HG03521 (cell line): ENCODE results near the gene VPS13D.
"Not testable (repeated sequence)": the region's sequence is repeated elsewhere in the genome, so short reads cannot be mapped to it uniquely, and the experiment has no call there.

Source experiments
- ATAC-seq: cut with Tn5 transposase; IDR thresholded peaks from one replicate; pipeline ENCODE4 v1.9.1; 2021; ENCODE audit warnings: mild to moderate bottlenecking, moderate library complexity; ENCODE audit not compliant: unreplicated experiment

VPS13D gene

DNA sequence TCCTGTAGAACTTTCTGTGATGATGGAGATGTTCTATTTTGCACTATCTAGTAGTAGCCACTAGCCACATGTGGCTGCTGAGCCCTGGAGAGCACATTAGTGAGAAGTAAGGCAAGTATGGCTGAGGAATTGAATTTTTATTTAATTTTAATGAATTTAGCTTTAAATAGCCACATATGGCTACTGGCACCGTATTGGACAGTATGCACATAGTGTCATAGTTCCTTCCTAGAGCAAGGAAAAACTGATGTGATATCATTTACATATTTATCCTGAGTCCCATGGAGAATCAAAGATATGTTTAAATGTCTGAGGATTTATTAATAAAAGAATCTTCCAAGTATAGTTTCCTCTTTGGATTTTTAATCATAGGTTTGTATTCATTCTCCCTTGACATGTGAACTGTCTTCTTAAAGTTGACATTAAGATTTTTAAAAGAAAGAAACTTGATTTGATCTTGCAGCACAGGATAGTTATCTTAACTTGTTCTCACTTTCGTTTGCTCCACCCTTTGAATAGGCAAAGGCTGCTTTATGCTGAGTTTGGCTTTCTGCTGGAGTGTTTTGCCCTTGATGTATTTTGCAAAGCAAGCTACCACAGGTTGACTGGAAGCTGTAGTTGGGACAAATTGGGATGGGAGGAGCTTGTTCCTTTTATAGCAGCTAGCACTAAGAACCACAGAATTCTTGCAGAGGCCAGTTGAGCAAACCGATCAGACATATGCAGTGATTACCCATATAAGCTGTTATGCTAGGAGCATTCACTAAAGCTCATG lies 129.7 kb downstream of the VPS13D start:
- no peak for ATAC-seq

DNA sequence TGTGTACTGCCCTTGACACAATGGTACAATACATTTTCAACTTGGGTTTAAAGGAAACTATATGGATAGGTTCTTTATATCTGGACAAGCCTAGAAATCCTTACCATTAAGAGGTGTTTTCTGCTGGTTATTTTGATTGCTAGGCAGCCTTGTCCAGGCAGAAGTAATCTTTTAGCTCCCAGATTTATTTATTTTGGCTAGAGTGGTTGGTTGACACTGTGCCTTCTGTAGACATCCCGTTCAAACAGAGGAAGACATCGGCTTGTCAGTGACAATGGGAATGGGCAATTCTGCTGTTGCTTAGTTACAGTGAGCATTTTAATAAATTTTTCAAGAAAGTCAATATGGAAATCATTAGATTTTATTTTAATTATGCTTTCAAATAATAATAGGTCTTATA lies 138.8 kb downstream of the VPS13D start:
- ATAC-seq = no peak

DNA sequence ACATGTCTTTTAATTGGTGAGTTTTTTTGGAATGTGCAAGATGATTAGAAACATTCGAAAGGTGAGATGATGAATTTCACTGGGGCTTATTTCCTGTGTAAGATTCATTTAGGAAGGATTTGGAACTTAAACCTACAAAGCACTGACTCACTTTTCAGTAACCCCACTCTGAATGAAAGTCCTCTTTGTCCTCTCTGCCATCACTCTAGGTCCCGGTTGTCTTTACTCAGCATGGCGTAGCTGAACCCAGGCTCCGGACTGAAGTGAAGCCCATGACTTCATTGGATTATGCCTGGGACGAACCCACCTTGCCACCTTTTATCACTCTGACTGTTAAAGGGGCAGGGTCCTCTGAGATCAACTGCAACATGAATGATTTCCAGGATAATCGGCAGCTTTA lies 139.4 kb downstream of the VPS13D start:
- ATAC-seq = no peak

DNA sequence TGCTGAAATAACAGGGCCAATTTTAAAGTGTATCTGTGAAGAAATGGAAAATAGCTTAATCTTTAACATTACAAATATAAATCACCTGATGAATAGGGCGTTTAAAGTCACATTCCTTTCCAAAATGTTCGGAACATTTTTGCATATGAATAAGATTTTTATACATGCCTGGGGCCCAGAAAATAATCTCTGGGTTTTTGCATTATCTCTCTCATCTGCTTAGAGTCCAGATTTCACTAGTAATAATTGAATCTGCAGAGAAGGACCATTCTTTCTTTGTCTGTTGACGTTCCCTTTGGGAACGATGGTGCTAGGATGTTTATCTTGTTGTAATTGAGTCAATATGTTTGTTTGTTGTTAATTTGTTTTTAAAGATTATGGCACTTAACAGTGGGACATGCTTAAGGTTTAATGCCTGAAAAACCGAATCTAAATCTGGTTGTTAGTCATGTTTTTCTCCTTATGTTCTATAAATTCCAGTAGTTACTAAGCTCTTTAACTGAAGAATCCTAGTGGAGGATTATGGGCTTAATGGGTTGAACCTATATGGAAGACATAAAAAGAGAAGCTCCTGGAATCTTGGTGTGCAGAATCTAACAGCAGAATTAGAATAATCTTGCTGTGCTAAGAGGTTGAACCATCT lies 140.6 kb downstream of the VPS13D start:
- ATAC-seq = no peak

DNA sequence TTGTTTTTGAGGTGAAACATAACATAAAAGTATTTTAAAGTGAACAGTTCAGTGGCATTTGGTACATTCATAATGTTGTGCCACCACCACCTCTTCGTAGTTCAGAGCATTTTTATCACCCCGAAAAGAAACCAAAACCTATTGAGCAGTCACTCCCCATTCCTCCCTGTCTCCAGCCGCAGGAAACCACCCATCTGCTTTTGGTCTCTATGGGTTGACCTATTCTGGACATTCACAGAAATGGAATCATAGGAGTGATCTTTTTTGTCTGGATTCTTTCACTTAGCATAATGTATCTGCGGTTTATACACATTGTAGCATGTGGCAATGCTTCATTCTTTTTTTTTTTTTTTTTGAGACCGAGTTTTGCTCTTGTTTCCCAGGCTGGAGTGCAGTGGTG lies 141.2 kb downstream of the VPS13D start:
- no peak for ATAC-seq

DNA sequence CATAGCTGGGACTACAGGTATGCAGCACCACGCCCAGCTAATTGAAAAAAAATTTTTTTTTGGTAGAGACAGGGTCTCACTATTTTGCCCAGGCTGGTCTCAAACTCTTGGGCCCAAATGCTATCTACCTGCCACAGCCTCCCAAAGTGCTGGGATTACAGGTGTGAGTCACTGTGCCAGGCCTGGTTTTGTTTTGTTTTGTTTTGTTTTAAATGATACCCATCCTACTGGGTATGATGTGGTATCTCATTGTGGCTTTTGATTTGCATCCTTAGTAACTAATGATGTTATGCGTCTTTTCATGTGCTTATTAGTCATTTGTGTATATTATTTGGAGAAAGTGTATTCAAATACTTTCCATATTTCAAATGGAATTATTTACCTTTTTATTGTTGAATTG lies 142.3 kb downstream of the VPS13D start:
- no peak for ATAC-seq

DNA sequence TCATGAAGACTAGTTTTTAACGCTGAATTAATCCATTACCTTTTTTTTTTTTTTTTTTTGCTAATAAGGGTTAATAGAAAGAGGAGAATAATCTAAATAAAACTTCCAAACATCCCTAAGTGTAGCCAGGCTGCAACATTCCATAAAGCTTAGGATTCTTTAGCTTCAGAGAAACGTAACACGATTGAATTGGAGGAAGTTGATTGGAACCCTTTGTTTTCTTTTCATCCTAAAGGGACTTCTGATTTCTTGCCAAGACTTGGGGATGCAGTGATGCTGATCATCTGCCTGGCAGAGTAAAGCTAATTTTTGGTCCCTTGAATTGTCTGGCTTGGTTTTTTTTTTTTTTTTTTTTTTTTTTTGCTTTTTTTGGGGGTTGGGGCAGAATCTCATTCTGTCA lies 142.9 kb downstream of the VPS13D start:
- ATAC-seq = no peak

DNA sequence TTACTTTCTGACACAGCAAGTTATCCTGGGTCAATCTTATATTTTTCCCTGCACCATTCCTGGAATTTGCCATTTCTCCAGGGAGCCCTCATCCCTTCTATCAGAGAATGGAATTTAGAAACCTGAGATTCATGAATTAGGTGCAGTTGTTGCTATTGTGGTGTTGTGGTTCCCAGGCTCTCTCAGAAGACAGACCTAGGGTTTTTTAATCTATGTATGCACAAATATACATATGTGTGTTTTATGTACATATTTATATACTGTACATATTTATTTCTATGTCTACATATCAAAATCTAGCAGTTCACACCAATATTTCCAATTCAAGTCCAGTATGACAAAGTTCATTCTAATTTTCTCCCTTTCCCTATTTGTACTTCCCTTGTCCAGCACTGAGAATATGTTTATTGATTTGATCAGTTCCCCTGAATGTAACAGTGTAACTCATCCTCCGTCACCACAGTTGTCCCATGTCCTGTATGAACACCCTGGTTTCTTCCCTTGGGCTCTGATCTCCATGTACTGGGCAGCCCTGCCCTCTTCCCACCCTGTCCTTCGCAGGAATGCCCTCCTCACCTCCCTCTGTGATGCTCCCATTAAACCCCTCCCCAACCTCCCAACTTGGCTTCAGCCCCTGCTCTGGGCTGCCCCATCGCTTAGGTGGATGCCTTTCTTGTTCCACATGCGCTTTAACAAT lies 145.5 kb downstream of the VPS13D start:
- no peak for ATAC-seq

DNA sequence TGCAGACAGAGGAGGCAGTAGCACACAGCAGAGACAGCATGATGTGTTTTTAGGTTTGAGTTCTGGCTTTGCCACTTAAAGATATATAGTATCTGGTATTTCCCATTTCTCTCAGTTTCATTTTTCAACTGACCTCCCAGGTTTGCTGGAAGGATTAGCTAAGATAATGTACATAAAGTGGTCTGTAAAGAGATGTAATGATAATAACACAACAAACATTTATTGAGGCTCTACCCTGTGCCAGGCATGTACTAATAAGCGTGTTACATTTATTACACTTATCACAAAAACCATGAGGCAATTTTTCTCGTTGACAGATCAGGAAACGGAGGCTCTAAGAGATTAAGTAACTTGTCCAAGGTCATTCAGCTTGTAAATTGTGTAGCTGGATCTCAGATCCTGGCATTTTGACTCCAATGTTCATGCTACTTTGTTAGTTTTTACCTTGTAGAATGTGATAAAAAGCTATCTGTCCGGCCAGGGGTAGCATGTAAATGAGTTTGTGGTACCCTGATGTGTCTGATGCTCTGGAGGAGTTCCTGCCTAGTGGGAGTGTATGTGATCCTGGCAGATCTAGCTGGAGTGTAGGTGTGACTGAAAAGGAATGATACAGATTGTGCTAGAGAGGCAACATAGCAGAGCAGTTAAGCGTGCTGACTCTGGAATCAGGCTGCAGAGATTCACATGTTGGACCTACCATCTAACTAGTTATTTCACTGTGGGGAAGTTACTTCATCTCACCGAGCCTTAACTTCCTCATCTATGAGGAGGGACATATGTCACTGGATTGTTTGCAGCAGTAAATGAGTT lies 146.6 kb downstream of the VPS13D start:
- no peak for ATAC-seq

DNA sequence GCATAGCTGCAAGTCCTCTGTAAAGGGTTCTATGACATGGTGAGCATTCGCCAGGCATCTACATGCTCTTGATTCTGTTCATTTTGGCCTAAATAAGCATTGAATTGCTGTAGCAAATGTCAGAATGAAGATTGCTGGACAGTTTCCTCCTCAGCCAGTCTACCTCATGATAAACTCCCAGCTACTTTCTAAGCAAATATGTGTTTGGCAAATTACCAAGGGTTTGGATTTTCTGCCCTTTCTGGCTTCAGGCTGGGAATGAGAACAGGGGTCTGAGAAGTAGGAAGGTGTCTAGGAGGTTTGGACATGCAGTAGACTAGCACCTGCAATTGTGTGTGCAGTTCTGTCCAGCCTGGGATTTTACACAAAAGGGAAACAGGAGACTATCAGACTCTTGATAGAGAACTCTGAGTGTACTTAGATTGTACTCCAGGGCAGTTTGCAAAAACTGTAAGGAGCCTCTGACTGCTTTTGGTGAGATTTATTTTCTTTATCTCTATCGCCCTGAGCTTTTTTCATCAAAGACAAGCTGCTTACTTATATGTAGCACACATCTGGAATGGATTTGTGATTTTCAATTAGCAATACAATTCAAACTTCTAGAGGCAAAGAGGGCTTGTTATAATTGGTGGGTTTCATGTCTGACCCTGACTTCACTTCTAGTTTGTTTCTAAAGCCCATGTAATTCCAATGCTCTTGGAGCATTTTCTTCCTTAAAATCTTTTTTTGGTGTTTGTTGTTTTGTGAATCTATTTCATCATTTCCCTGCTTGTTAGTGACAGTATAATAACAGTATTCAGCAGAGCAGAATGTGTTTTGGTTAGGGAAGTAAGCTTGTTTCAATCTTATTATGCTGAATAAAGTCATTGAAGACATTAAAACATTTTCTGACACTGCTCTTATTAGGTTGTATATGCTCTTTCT lies 150.8 kb downstream of the VPS13D start:
- no peak for ATAC-seq

DNA sequence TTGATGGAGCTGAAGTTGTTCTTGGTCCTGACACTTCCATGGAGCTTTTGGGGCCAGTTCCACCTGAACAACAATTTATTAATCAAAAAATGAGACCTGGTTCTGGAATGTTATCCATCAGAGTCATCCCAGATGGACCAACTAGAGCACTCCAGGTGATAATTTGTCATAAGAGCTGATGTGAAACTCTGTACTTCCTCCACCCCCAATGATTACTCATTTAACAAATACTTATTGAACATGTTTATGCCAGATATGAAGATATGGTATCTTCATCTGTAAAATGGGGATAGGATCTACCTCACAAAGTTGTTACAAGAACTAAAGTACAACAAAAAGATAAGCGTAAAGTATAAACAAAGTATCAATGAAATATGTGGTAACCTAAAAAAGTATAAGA lies 153.2 kb downstream of the VPS13D start:
- no peak for ATAC-seq

DNA sequence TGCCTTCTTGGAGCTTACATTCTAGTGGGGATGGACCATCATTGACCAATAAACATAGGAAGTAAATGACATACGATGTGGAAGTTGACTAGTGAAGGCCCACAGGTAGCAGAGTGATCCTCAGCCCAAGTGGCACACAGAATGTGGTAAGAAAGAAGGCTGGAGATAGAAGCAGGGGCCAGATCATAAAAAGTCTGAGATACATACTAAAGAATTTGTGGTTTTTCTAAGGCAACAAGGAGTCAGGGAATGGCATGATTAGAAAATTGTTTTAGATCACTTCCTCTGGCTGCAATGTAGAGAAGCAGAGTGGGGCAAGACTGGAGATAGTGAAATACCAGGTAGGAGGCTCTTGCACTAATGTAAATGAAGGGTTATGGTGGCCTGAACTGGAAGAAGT lies 154.0 kb downstream of the VPS13D start:
- no peak for ATAC-seq

DNA sequence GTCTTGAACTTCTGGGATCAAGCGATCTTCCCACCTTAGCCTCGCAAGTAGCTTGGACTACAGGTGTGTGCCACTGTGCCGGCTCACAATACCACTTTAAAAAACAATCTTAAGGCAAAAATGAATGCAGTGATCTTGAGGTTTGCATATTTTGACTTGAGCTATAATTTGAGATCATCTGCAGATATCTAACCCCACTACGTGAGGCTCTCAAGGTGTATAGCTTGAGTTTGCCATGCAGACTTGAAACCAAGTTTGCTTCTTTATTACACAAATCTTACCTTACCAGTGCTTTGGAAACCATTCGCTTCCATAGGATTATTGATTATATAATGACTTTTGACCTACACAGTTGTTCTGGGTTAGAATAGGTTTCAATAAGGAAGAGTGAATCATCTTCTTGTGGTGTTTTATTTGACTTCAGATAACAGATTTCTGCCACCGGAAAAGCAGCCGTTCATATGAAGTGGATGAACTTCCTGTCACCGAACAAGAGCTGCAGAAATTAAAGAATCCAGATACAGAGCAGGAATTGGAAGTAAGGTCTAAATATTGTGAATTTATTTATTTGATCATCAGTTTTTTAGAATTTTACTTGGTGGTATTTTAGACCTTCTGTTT lies 155.1 kb downstream of the VPS13D start:
- ATAC-seq = no peak

DNA sequence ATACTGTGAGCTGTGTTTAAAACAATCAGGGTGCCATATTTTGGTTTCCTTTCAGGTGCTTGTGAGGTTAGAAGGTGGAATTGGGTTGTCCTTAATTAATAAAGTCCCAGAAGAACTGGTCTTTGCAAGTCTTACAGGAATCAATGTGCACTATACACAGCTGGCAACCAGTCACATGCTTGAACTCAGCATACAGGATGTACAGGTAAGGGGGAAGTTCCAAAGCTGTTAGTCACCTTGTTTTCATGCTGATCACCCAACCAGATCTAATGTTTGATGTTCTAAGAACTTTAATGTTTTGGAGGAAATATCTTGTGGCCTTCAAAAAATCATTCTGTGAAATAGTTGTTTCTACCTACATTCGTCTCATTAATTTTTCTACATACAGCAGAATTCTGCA lies 156.3 kb downstream of the VPS13D start:
- no peak for ATAC-seq

DNA sequence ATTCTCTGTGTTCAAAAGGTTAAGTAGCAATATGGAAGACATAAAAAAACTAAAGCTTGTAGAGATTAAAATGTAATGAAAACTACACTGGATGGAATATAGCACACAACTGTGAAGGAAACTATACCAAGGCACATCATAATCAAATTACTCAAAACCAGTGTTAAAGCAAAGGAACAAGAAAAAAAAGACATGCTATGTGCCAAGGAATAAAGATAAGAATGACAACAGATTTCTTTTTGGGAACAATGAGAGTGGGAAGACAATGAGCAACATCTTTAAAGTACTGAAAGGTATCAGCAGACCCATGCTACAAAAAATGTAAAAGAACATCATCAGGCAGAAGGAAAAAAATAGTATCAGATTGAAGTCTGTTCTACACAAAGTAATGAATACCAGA lies 157.8 kb downstream of the VPS13D start:
- ATAC-seq = no peak

DNA sequence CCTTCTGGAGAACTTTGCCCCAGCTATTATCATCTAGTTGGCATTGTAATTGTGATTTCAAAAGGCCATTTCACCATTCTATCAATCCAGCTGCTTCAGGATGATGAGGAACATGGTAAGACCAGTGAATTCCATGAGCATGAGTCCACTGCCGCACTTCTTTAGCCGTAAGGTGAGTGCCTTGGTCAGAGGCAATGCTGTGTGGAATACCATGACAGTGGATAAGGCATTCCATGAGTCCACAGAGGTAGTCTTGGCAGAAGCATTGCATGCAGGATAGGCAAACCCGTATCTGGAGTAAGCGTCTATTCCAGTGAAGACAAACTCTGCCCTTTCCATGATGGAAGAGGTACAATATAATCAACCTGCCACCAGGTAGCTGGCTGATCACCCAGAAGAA lies 160.5 kb downstream of the VPS13D start:
- ATAC-seq = not testable (repeated sequence)

DNA sequence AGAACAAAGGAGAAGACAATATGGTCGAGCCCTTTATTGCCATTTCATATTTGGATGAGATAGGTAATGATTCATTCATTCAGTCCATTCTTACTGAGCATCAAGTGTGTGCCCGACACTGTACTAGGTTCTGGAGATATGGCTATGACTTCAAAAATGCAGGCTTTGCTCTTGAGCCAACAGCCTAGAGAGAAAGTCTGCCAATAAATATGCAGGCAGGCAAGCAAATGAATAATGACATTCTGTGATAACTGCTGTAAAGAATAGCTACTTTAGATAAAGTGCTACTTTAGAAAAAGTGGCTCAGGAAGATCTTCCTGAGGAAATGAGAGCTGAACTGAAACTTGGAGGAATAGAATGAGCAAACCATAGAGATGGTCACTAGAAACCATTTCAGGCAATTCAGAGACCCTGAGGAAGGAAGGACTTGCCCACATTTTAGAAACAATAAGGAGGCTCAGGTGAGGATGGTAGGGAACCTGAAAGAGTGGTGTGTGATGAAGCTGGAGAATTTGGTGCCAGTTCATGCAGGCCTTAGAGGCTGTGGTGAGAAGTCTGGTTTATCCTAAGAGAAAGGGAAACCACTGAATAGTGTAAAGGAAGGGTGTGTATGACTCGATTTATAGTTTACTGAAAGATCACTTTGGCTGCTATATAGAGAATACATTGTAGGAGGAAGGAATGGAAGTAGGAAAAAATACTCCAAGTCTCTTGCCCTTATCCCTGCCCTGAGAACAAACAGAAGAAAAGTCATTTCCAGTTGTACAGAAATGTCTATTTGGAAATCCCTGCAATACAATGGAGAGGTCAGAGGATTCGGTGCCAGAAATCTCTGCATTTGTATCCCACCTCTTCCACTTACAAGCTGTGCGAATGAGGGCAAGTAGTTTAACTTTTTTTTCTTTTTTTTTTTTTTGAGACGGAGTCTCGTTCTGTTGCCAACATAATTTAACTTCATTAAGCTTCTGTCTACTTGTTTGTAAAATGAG lies 167.9 kb downstream of the VPS13D start:
- no peak for ATAC-seq

DNA sequence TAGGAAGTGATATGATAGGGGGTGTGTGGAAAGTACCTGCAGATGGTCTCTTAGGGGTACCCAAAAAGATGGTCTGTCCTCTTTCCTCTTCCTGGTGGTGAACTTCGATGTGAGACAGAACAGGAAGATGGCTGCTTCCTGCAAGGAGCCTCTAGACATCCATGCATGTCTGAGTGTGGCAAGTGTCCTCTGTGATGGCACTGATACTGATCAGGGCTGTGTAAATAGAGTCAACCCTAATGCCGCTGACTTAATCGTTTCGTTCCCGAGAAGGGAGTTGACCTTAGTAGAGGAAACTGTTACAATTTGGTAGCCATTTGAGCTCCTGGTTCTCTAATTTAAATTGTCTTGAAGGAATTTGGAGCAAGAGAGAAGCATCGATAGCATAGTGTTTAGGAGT lies 168.6 kb downstream of the VPS13D start:
- no peak for ATAC-seq
